GM19193 (cell line): ENCODE measurements around the gene VIPR1.

Source experiments
- POLR2A ChIP-seq: IDR thresholded peaks from 4 replicates; pipeline ENCODE4 v1.6.1; 2011; ENCODE audit not compliant: insufficient read depth, insufficient read length; ENCODE audit errors: extremely low read depth

VIPR1 gene

DNA sequence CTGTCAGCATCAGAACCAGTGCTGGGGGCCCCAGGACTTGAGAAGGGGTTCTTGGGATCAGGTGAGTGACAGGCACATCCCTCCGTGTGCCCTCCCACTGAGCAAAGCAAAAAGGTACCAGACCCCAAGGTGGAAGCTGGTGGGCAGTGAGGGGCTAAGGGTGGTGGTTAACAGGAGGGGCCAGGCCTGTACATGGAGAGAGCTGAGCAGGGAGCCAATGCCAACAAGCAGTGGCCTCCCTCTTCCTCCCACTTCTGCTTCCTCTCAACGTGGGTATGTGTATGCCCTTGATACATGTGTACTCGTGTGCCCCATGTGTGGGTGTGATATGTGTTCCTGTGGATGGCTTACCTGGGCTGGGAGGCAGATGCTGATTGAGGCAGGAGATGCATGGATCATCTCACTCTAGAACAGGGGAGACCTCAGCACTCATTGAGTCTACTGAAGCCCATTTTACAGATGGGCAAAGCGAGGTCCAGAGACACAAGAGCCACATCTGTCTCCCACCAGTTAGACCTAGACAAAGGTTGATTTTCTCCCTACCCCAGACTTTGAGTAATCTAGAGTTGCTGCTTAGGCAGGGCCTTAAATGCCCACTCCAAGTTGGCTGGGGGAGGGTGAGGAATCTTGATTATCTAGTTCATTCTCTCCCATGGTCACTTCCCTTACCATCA is 945 bp downstream of the VIPR1 start:
- no peak for TF ChIP-seq POLR2A

DNA sequence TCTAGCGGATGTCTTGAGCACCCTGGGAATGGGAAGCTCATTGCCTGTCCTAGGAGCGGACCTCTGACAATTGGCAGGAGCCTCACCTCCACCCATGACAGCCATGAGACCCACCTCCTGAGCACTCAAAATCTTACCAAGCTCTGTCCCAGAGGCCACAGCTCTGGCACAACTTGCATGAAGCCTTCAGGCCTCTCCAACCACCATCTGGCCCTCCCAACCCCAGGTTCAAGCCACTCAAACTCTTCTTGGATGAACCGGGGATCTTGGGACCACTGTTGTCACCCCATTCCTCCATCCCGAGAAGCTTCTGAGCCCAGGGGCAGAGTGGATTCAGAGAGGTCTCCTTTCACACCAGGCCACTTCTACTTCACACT is 1.5 kb downstream of the VIPR1 start:
- TF ChIP-seq POLR2A, result no peak

DNA sequence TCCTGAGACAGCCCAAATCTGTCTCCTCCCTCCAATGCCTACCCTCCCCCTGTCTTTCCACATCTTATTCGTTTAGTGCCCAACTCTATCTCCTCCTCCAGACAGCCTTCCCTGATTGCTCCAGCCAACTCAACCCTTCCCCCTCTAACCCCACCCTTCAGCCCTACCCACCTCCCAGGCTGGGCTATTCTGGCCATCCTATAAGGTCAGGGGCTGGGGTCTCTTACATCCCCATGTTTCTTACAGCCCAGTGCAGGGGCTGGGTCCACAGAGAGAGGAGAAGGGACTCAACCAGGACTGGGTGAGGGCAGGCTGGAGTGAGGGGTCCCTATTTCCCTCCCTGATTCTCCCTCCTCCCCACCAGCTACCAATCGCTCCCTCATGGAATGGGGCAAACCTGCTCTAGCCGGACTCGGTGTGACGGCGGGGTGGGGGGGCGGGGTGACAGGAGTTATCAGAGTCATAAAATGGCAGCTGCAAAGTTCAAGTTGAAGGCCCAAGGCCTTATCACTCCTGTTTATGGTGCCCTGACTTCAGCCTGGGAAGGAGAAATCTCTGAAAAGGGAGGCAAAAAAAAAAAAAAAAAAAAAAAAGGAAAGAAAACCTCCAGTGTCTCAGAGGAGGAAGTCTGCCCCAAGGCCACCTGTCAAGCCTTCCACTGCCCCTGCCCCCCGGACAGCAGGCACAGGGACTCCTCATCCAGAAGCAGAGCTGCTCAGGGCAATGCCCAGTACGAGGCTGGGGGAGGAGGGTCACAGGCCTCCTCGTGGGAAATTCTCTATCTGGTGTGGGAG is 2.1 kb downstream of the VIPR1 start:
- TF ChIP-seq POLR2A, result no peak

DNA sequence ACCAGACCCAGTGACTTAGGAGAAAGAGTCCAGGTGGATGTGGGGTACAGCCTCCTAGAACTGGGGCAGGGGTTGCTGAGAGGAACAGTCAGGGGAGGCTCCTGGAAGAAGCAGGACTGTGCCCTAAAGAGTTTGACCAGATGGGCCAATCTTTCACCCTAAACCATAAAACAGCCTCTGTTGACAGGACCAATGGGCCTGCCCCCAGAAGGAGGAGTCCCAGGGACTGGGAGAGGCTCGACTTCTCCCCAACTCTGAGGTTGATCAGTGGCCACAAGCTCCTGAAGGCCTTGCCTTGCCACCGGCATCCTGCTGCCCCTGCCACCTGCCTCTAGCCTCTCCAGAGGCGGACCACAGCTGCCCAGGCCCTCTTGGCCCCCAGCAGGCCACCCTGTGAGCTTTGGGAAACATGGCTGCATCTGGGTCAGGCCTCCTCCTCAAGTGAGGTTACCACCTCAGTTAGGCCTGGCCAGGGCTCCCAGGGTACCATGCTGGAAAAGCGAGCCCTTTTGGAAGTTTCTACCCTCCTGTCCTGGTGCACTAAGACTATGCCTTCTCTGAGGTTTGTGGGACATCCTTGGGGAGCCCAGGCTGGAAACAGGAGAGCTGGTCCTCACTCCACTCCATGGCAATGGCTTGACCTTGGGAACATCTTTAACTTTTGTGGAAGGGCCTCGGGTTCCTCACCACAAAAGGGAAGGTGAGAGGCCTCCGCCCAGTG is 2.8 kb downstream of the VIPR1 start:
- TF ChIP-seq POLR2A, result no peak

DNA sequence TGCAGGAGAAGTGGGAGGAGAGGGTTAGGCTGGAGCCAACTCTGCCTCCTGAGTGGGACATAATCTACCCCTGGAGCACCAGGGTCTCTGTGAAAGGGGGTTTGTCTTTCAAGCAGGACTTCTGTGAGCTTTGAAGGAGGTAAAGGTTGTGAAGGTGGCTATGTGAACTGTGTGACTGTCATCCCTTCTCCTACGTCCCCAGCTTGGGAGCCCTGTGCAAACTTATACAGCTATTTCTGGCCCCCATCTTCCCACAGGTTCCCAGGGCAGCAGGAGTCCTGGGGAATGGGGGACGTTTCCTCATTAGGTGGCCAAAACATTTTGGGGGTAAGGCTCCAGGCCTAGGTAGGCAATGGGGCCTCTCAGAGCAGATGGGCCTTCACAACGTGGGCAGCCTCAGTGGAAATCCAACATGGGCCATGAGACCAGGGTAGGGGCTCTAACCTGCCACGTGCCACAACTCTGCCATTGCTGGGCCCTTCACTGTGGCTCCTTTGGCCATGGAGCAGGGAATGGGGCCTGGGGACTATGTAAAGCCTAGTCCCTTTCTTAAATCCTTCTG is 3.5 kb downstream of the VIPR1 start:
- no peak for TF ChIP-seq POLR2A

DNA sequence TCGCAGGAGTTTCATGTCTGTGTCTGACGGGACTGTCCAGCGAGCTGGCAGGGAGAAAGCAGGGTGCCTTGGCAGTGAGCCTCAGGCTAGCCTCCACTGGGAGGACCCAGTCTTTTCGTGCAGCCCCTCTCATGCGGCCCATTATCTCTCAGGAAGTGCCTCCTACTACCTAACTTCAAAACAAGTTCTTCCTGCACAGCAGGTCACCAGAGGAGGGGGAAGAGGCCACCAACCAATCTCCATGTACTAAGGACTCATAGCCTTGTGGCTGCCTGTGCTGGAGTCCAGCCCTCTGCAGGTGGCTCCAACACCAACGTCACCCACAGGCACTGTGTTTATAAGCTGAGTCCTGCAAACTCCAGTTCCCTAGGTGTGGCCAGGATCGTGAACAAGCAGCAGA is 4.8 kb downstream of the VIPR1 start:
- TF ChIP-seq POLR2A, result no peak

DNA sequence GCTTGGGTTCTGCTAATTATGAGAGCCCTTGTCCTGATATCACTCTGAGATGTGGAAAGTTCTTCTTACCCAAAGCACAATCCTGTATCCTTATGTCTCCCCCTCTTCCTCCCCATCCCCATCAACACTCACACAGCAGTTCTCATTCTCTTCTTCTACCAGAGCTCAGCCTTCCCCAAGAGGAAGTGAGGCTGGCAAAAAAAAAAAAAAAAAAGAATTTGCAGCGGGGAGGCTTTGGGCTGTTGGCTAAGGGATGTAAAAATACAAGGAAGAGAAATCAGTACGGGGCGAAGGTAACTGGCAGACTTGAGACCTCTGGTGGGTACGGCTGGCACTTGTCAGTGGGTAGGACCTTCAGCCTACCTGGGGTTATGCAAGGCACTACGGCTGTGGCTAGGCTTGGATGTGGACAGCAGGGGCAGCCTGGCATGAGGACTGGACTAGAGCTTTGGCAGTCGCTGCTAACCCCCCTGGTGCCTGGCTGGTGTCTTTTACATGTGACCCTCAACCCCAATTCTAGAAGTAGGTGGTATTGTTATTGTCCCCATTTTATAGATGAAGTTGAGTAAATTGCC is 5.4 kb downstream of the VIPR1 start:
- TF ChIP-seq POLR2A, result no peak

DNA sequence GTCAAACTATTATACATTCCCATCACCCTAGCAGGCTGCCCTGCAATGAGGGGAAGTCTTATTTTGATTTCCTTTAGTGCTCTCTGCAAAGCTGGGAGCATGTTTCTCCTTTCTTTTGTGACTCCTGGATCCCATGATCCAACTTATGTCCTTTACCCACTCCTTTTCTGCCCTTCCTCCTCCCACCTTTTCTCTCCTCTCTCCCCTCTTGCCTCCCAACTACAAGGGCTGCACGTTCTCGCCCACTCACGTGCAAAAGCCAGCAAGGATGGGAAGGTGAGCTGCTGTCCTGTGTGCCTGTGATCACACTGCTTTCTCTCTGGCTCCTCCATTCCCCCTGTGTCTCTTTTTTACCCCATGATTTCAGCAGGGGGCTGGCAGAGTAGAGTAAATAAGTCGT is 6.1 kb downstream of the VIPR1 start:
- TF ChIP-seq POLR2A, result no peak

DNA sequence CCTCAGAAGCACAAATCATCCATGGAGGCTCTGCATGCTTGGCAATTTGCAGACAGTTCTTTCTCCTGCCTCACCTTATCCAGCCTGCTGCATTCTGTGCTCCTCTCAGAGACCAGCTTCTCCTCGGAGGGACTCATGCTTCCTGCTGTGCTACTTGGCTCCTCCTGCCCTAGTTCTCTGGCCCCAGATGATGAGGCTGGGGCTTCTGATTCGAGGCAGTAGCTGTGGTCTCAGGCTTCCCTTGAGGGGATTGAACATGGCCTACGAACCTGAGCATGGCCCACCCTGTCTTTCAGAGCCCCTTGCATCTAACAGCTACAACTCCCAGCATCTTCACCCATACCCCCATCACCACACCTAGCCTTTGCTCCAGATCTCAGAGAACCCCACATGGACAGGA is 6.7 kb downstream of the VIPR1 start:
- no peak for TF ChIP-seq POLR2A

DNA sequence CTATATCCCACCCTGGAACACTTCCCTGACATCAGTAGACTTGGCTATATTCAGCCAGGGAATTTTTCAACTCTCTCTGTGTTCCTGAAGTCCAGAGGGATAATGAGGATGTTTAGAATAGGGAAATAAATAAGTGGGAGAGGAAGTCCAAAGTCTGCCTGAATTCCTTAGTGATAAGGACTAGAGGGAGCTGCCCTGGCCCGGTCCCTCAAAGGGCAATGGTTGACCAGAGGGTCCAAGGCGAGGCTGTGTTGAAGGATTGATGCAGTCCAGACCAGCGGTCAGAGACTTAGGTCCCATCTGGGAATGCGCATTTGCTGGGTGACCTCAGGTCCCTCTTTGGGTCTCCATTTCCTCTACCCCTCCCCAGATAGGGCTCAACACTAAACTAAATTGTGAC is 7.9 kb downstream of the VIPR1 start:
- TF ChIP-seq POLR2A, result no peak

DNA sequence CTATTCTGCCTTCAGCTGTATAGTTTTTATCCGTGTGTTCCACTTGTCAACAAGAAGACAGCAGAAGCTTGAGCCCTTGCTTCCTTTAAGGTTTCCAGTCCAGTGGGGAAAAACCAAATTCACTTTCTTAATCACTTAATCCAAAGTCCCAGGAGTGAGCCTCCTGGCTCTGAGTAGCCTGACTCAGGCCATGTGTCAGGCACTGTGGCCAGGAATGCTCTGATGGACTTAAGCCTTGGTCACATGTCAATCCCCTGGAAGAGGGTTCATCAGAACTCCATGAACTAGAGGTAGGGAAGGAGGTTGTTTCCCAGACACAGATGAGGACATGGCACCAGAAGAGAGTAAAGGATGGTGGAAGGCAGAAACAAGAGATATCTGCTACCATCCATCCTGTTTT is 8.8 kb downstream of the VIPR1 start:
- no peak for TF ChIP-seq POLR2A

DNA sequence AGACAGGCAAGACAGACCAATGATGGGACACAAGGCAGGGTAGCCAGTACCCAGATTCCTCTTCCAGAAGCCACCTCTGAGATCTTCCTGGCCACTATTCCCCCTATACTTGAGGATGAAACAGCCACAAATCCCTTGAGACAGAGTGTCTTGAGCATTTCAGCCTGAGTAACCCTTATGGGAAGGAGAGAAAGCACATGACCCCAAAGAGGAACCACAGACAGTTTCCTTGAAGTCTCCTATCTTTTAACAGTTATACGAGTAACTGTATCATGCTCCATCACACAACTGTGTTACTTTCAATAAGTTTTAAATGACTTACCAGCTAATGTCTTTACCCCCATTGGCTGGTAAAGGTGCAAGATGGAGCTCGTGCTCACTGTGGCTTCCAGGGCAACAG is 9.3 kb downstream of the VIPR1 start:
- TF ChIP-seq POLR2A, result no peak

DNA sequence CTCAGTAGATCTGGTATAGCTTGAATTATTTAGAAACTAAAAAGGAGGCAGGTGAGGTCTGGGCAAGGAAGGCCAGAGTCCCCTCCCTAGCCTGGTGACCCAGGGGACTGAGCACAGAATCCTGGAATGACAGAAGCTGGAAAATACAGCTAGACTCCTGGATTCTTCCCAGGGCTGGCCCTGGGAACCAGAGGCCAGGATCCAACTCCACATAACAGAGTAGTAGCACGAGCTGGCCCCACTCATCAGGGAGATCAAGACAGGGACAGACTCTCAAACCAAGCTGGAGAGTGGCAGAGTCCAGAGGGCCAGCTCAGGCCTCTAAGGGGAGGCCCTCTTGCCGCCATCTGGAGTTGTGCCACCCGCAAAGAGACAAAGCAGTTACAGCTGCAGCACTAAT is 10.7 kb downstream of the VIPR1 start:
- no peak for TF ChIP-seq POLR2A

DNA sequence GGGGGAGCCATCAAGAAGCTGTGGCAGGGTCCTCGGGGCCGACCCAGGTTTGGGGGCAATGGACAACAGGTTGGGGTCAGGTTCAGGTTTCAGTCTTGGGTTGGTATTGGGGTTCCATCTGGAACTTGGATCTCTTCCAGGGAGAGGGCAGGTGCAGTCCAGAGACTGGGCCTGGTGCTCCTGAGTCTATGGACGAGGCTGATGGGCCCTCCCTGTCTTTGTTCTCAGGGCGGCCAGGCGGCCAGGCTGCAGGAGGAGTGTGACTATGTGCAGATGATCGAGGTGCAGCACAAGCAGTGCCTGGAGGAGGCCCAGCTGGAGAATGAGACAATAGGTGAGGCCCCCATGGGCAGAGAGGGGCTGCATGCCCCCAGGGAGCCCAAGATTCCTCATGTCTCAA is 11.1 kb downstream of the VIPR1 start:
- TF ChIP-seq POLR2A, result no peak

DNA sequence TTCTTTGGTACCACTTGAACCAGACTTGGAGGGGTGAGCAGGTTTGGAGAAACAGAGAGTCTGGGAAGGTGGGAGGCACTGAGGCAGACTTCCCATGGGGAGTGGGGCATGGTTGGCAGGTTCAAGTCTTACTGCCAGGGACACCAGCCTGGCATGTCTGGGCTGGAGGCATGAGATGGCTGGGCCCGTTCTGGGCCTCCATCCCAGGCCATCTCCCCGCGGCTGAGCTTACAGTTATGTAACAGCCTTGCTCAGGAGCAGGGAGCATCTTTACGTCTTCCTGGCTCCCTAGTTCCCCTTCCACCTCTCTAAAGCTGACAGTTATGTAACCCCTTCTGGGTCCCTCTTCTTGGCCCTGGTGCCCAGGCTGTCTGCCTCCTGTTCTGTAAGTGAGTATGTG is 12.4 kb downstream of the VIPR1 start:
- no peak for TF ChIP-seq POLR2A
